Kidney (tissue), 14 donors: ENCODE measurements around the gene P2RX1. TPM values are rescaled to one million over a fixed set of nuclear protein-coding genes. Genes with fewer than 3 reads are reported as not detected.
A peak's percentile ranks its signal among the peaks of the same experiment; 100 is the strongest.
"Not testable (repeated sequence)": the region's sequence is repeated elsewhere in the genome, so short reads cannot be mapped to it uniquely, and the experiment has no call there.

Experiments used
- DNase-seq, 5 donors: peaks; one replicate each; pipeline ENCODE4 v3.0.0-alpha.2; 2013 to 2020
- FAIRE-seq: peaks from 2 replicates; lab custom pipeline; 2012; peaks lifted over from hg19 to GRCh38; lab: Jason Lieb, UNC
- H3K27ac ChIP-seq, 2 donors: one replicate each; pipeline ENCODE4 v1.7.0; 2013; ENCODE audit warnings: low read depth in 2 of 2, low read length in 2 of 2, inconsistent platforms in 1 of 2
- H3K27me3 ChIP-seq: one replicate; pipeline ENCODE4 v1.7.1; 2013; ENCODE audit warnings: low read length, inconsistent platforms; ENCODE audit not compliant: control insufficient read depth, insufficient read depth
- H3K36me3 ChIP-seq, 3 donors: one replicate each; pipeline versions ENCODE4 v1.7.0 to v1.7.1; 2013; ENCODE audit warnings: low read length in 3 of 3, control low read depth in 1 of 3, inconsistent platforms in 1 of 3; ENCODE audit not compliant: insufficient read depth in 3 of 3, control insufficient read depth in 2 of 3
- H3K4me1 ChIP-seq, 3 donors: one replicate each; pipeline versions ENCODE4 v1.7.0 to v1.7.1; 2013; ENCODE audit warnings: low read length in 3 of 3, inconsistent platforms in 1 of 3, low read depth in 1 of 3; ENCODE audit not compliant: control insufficient read depth in 2 of 3, insufficient read depth in 2 of 3
- H3K4me3 ChIP-seq, 3 donors: one replicate each; pipeline versions ENCODE4 v1.7.0 to v1.8.1; 2013; ENCODE audit warnings: low read length in 3 of 3, control low read depth in 1 of 3, inconsistent platforms in 1 of 3
- H3K9ac ChIP-seq, 3 donors: one replicate each; pipeline versions ENCODE4 v1.7.0 to v1.7.1; 2013; ENCODE audit warnings: low read length in 3 of 3, control low read depth in 1 of 3, inconsistent platforms in 1 of 3
- H3K9me3 ChIP-seq, 3 donors: one replicate each; pipeline versions ENCODE4 v1.7.0 to v1.7.1; 2013; ENCODE audit warnings: low read length in 3 of 3, control low read depth in 1 of 3, inconsistent platforms in 1 of 3; ENCODE audit not compliant: control insufficient read depth in 2 of 3, insufficient read depth in 1 of 3
- CTCF ChIP-seq: IDR thresholded peaks from 3 replicates; pipeline ENCODE4 v1.5.1; 2012; ENCODE audit warnings: mild to moderate bottlenecking, moderate library complexity, borderline replicate concordance; ENCODE audit not compliant: insufficient read depth; ENCODE audit errors: extremely low read depth
- intact Hi-C: fragments of 100-400 bp; cut with DNase I; formaldehyde crosslinking; loops from one replicate; pipeline ENCODE4 v1.11.1; 2022
- polyA plus RNA-seq: library from polyadenylated mRNA; stranded (reverse); fragments of 350-450 nt; fragmentation: Illumina TruSeq; extraction: RNeasy Lipid Tissue Mini Kit (QIAGEN cat#74804); gene quantifications from one replicate; pipeline ENCODE4 v1.2.3, GENCODE V29; 2014; ENCODE audit warnings: low read depth, low replicate concordance; ENCODE audit not compliant: insufficient read depth
- total RNA-seq: library from RNA; stranded (reverse); fragmentation: NEBNext Ultra II Directional; extraction: Animal tissue kit (Norgen Biotek cat#: 25700); gene quantifications from one replicate; pipeline ENCODE4 v1.2.1, GENCODE V29; 2021
- donor health status: control.
- donor health status: control.
- donor health status: control.
- donor health status: control.
- donor health status: control.
- donor health status: DM: yes; HTN: yes; CAD: no.
- donor health status: Normal renal cell carcinoma (clear cell type).

The P2RX1 gene
- total and polyA plus RNA-seq, 2 donors from 2014 or later, result 3.1 to 11.2 TPM

- Histone ChIP-seq H3K4me1 (no peaks in the 10 kb centered on the region), H3K9me3 (no peaks in the 10 kb centered on the region), H3K27ac (no peak overlapping the region), H3K36me3 (no peaks in the 10 kb centered on the region), H3K9ac (no peak overlapping the region), H3K4me3 (no peak overlapping the region), H3K27me3 (no peaks in the 10 kb centered on the region)
- DNase-seq (peak in 1 of 5 donors; percentile 55), FAIRE-seq (no peak)
- intact Hi-C loops, result no loop called here
- TF ChIP-seq CTCF, result no peak
Observed at GRCh38 chr17:3857261-3858105, 58.8 kb downstream of the P2RX1 start.

GRCh38 chr17:3854204-3854603, 62.1 kb downstream of the P2RX1 start:
- H3K4me1 ChIP-seq, intact Hi-C loops, H3K27me3 ChIP-seq, H3K4me3 ChIP-seq, H3K27ac ChIP-seq, DNase-seq, H3K9ac ChIP-seq, FAIRE-seq, H3K36me3 ChIP-seq, H3K9me3 ChIP-seq: not testable (repeated sequence)

DNA sequence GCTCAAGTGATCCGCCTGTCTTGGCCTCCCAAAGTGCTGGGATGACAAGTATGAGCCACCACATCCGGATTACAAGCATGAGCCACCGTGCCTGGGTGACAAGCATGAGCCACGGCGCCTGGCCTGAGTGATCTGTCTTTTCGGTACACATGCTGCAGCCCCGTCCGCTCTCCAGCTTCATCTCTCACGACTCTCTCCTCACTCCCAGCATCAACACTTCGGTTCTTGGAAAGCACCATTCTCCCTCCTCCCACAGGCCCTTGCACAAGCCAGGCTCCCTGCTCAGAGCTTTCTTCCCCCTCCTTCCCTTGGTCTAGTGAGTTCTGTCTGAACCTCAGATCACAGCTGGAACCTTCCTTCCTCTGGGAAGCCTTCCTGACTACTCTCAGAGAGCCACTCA, 63.7 kb downstream of the P2RX1 start:
- no peak for TF ChIP-seq CTCF
- intact Hi-C loops, result no loop called here
- no peaks in the 10 kb centered on the region for H3K36me3 ChIP-seq
- DNase-seq (no peak), FAIRE-seq (no peak)
- no peak overlapping the region for H3K4me3 ChIP-seq
- H3K27ac ChIP-seq, result no peak overlapping the region
- H3K9ac ChIP-seq, result no peak overlapping the region
- H3K9me3 ChIP-seq, result no peaks in the 10 kb centered on the region
- H3K4me1 ChIP-seq, result no peaks in the 10 kb centered on the region
- H3K27me3 ChIP-seq, result no peaks in the 10 kb centered on the region

DNA sequence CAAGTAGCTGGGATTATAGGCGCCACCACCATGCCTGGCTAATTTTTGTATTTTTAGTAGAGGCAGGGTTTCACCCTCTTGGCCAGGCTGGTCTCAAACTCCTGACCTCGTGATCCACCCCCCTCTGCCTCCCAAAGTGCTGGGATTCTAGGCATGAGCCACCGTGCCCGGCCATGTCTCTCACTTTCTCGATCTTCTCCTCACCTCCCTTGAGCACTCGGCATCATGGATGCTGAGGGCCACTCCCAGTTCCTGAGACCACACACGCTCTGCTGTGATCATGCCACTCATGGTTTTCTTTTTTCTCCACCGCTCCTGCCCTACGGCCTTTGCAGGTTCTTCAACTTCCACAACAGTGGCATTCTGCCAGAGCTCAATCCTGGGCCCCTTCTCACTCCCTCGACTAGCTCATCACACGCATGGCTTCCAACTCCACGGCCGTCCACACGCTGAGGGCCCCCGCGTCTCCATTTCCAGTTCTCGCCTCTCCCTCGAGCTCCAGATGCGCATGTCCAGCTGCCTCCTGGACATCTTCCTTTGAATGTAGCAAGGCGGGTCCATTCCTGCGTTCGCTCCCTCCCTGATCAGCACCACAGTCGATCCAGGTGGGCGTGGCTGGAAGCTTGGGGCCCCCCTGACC, 64.7 kb downstream of the P2RX1 start:
- DNase-seq, result no peak
- intact Hi-C loops, result no loop called here
- TF ChIP-seq CTCF, result no peak
- Histone ChIP-seq H3K36me3 (no peaks in the 10 kb centered on the region), H3K4me1 (no peaks in the 10 kb centered on the region), H3K9me3 (no peaks in the 10 kb centered on the region), H3K27ac (no peak overlapping the region), H3K9ac (no peak overlapping the region), H3K27me3 (no peaks in the 10 kb centered on the region), H3K4me3 (no peak overlapping the region)
- no peak for FAIRE-seq
